Endothelial cell of umbilical vein (primary cell): ENCODE data around the gene LAPTM4A. TPM values are rescaled to one million over a fixed set of nuclear protein-coding genes. Genes with fewer than 3 reads are reported as not detected.

Experiments used
- BruUV-seq: library from RNA; stranded (reverse); fragments of 400-500 nt; replicated peaks from 2 replicates; lab custom pipeline; 2021; lab: Mats Ljungman, UMichigan
- CTCF ChIA-PET: fragments of 300-600, 350-600 bp; sonication (Branson Sonifier 250); formaldehyde crosslinking; loops from one replicate; lab custom pipeline; 2021; ENCODE audit warnings: antibody characterized with exemption, inconsistent platforms; lab: Charles Lee
- POLR2A ChIA-PET: fragments of 300-600, 350-600 bp; sonication (Branson Sonifier 250); formaldehyde crosslinking; loops from one replicate; lab custom pipeline; 2021; ENCODE audit warnings: antibody characterized with exemption, inconsistent platforms; lab: Charles Lee
- DNase-seq: peaks from one replicate; pipeline ENCODE4 v3.0.0-alpha.2; 2011; ENCODE audit warnings: low read depth, low spot score
- FAIRE-seq: peaks from 2 replicates; lab custom pipeline; 2011; peaks lifted over from hg19 to GRCh38; lab: Jason Lieb, UNC
- H2AFZ ChIP-seq: 2 replicates; pipeline ENCODE4 v1.6.0; 2012; ENCODE audit warnings: low read depth, low read length, control low read depth, inconsistent platforms
- H3K27ac ChIP-seq: 2 replicates; pipeline ENCODE4 v1.5.1; 2011; ENCODE audit warnings: low read depth, mild to moderate bottlenecking, control low read depth, low read length, moderate library complexity; ENCODE audit not compliant: insufficient read depth
- H3K27me3 ChIP-seq, 2 experiments: 2 replicates each; pipeline versions ENCODE4 v1.6.0 to v1.6.1; 2011; ENCODE audit warnings: low read length in 2 of 2, mixed read lengths in 1 of 2; ENCODE audit not compliant: control insufficient read depth in 2 of 2, insufficient read depth in 2 of 2
- H3K36me3 ChIP-seq, 2 experiments: 2 replicates in 1 of 2; 3 replicates in 1 of 2; pipeline ENCODE4 v1.5.1; 2011; ENCODE audit warnings: low read length in 2 of 2, mild to moderate bottlenecking in 1 of 2, moderate library complexity in 1 of 2; ENCODE audit not compliant: control insufficient read depth in 2 of 2, insufficient read depth in 2 of 2; ENCODE audit errors: extremely low read depth in 1 of 2
- H3K4me1 ChIP-seq: 3 replicates; pipeline ENCODE4 v1.5.1; 2011; ENCODE audit warnings: mild to moderate bottlenecking, low read length; ENCODE audit not compliant: control insufficient read depth, insufficient read depth; ENCODE audit errors: extremely low read depth
- H3K4me2 ChIP-seq: 2 replicates; pipeline ENCODE4 v1.6.1; 2011; ENCODE audit warnings: low read length, control low read depth, mixed read lengths; ENCODE audit not compliant: insufficient read depth
- H3K4me3 ChIP-seq, 3 experiments: fragments of 200-600 bp in 1 of 3; sonication (generic), shearing (Covaris generic) in 1 of 3; replicated peaks in 1 of 3; 2 replicates each; pipeline ENCODE4 v1.5.1; 2011 to 2016; ENCODE audit warnings: control low read depth in 3 of 3, low read length in 3 of 3, mild to moderate bottlenecking in 2 of 3, inconsistent platforms in 1 of 3, low read depth in 1 of 3, moderate library complexity in 1 of 3; ENCODE audit not compliant: insufficient read depth in 1 of 3
- H3K79me2 ChIP-seq: 2 replicates; pipeline ENCODE4 v1.6.0; 2012; ENCODE audit warnings: low read length, inconsistent platforms; ENCODE audit not compliant: control insufficient read depth, insufficient read depth
- H3K9ac ChIP-seq: replicated peaks from 2 replicates; pipeline ENCODE3; 2011; ENCODE audit warnings: low read length, control low read depth; ENCODE audit not compliant: insufficient read depth; ENCODE audit errors: extremely low read depth
- H3K9me1 ChIP-seq: replicated peaks from 3 replicates; pipeline ENCODE4 v1.6.0; 2011; ENCODE audit warnings: mild to moderate bottlenecking, low read length; ENCODE audit not compliant: control insufficient read depth, insufficient read depth; ENCODE audit errors: extremely low read depth
- H3K9me3 ChIP-seq: replicated peaks from 2 replicates; pipeline ENCODE4 v1.5.1; 2012; ENCODE audit warnings: low read length, inconsistent platforms; ENCODE audit not compliant: control insufficient read depth, insufficient read depth
- H4K20me1 ChIP-seq: replicated peaks from 2 replicates; pipeline ENCODE3; 2011; ENCODE audit warnings: mild to moderate bottlenecking, low read length; ENCODE audit not compliant: control insufficient read depth, insufficient read depth; ENCODE audit errors: extremely low read depth
- CTCF ChIP-seq, 2 donors: IDR thresholded peaks; 1 replicate in 1 of 2; 2 replicates in 1 of 2; pipeline ENCODE4 v1.5.1; 2011; ENCODE audit warnings: low read length in 2 of 2, mild to moderate bottlenecking in 2 of 2, moderate library complexity in 2 of 2, control low read depth in 1 of 2, inconsistent platforms in 1 of 2, low read depth in 1 of 2; ENCODE audit not compliant: insufficient read depth in 1 of 2; ENCODE audit errors: extremely low read depth in 1 of 2
- EZH2 ChIP-seq: IDR thresholded peaks from 2 replicates; pipeline ENCODE4 v1.6.1; 2012; ENCODE audit warnings: borderline replicate concordance, low read depth, mild to moderate bottlenecking, moderate library complexity, low read length, inconsistent platforms; ENCODE audit not compliant: severe bottlenecking
- FOS ChIP-seq: IDR thresholded peaks from 2 replicates; pipeline ENCODE4 v1.6.1; 2011; ENCODE audit warnings: mild to moderate bottlenecking, low read length, moderate library complexity, borderline replicate concordance; ENCODE audit not compliant: insufficient read depth
- GATA2 ChIP-seq: IDR thresholded peaks from 2 replicates; pipeline ENCODE4 v1.7.0; 2011; ENCODE audit warnings: low read depth, mild to moderate bottlenecking, moderate library complexity, mixed read lengths, low read length; ENCODE audit not compliant: insufficient read length, insufficient read depth
- JUN ChIP-seq: IDR thresholded peaks from 2 replicates; pipeline ENCODE4 v1.6.1; 2011; ENCODE audit warnings: borderline replicate concordance, low read depth; ENCODE audit not compliant: insufficient read length, insufficient read depth
- MAX ChIP-seq: IDR thresholded peaks from 2 replicates; pipeline ENCODE4 v1.6.1; 2011; ENCODE audit not compliant: insufficient read depth, insufficient read length
- MYC ChIP-seq: IDR thresholded peaks from one replicate; pipeline ENCODE4 v1.6.1; 2011; ENCODE audit warnings: mild to moderate bottlenecking, low read depth, low read length
- POLR2A ChIP-seq: IDR thresholded peaks from 2 replicates; pipeline ENCODE4 v1.6.1; 2012; ENCODE audit warnings: low read depth, mild to moderate bottlenecking, control low read depth, low read length
- POLR2AphosphoS5 ChIP-seq: IDR thresholded peaks from 2 replicates; pipeline ENCODE4 v1.6.1; 2012; ENCODE audit warnings: low read depth, mild to moderate bottlenecking, control low read depth, low read length, moderate library complexity; ENCODE audit not compliant: insufficient read depth
- dilution Hi-C: fragments of 300-500 bp; cut with MboI; formaldehyde crosslinking; loops from one replicate; pipeline ENCODE4 v1.15.0; 2019; ENCODE audit warnings: low sequenced_read_pairs; ENCODE audit not compliant: extremely low pct_ligation_motif_present
- intact Hi-C: fragments of 100-400 bp; cut with micrococcal nuclease; formaldehyde crosslinking; loops from one replicate; pipeline ENCODE4 v1.10.0; 2022
- polyA plus RNA-seq, 4 experiments: library from polyadenylated mRNA; depleted of rRNA in 3 of 4; stranded (reverse) in 3 of 4; unstranded in 1 of 4; fragments of >200 nt; gene quantifications; 2 replicates each; pipeline versions ENCODE4 v1.2.1 to v1.2.3, GENCODE V29; 2011 to 2012; ENCODE audit warnings: missing spikeins in 1 of 4
- total RNA-seq: library from RNA; stranded (reverse); gene quantifications from 2 replicates; pipeline ENCODE4 v1.2.3, GENCODE V29; 2021

The LAPTM4A gene
- total and polyA plus RNA-seq, 2 donors (not counting 3 experiments of a cell fraction or from before 2014, with no cell fraction given): 155 to 427 TPM

GRCh38 chr2:19993731-19994130, 57.7 kb downstream of the LAPTM4A start:
- H3K9me1 ChIP-seq: no peaks in the 10 kb centered on the region
- no peak overlapping the region for H3K4me2 ChIP-seq
- DNase-seq: no peak
- no TSS peak for BruUV-seq
- POLR2A ChIA-PET: no interaction called here
- H4K20me1 ChIP-seq: no peaks in the 10 kb centered on the region
- H3K27me3 ChIP-seq: no peaks in the 10 kb centered on the region
- intact Hi-C loops: no loop called here
- no peak overlapping the region for H3K9ac ChIP-seq
- dilution Hi-C loops: no loop called here
- no peak overlapping the region for H3K27ac ChIP-seq
- no peak for FAIRE-seq
- TF ChIP-seq POLR2AphosphoS5: no peak
- TF ChIP-seq EZH2: no peak
- H3K36me3 ChIP-seq: no peaks in the 10 kb centered on the region
- peaks cover 3% of the 10 kb centered on the region for H3K79me2 ChIP-seq
- no peak overlapping the region for H2AFZ ChIP-seq
- H3K4me3 ChIP-seq: no peak overlapping the region
- no peaks in the 10 kb centered on the region for H3K9me3 ChIP-seq
- H3K4me1 ChIP-seq: peaks cover 12% of the 10 kb centered on the region
- CTCF ChIA-PET: interaction anchor here (1.0 to 1.8 kb wide), 4 partner anchors 19 to 113 kb away, joined by 3 to 9 read pairs (median 3); no protein-coding TSS in a partner anchor

GRCh38 chr2:19991895-19992294, 59.5 kb downstream of the LAPTM4A start:
- DNase-seq: no peak
- no peak overlapping the region for H2AFZ ChIP-seq
- no peak for FAIRE-seq
- H3K9ac ChIP-seq: no peak overlapping the region
- H3K79me2 ChIP-seq: peaks cover 8% of the 10 kb centered on the region
- dilution Hi-C loops (no loop called here), intact Hi-C loops (no loop called here)
- no TSS peak for BruUV-seq
- H4K20me1 ChIP-seq: no peaks in the 10 kb centered on the region
- no peak overlapping the region for H3K27ac ChIP-seq
- H3K4me1 ChIP-seq: peaks cover 13% of the 10 kb centered on the region
- ChIA-PET POLR2A (no interaction called here), CTCF (no interaction called here)
- no peak overlapping the region for H3K4me2 ChIP-seq
- no peaks in the 10 kb centered on the region for H3K36me3 ChIP-seq
- no peaks in the 10 kb centered on the region for H3K9me3 ChIP-seq
- no peaks in the 10 kb centered on the region for H3K9me1 ChIP-seq
- TF ChIP-seq FOS (no peak), POLR2AphosphoS5 (no peak), JUN (no peak), POLR2A (no peak), GATA2 (no peak), MAX (no peak), EZH2 (no peak), MYC (no peak), CTCF (IDR thresholded peaks at IDR 0.05; ENCODE audit: extremely low read depth in 1 of 2, insufficient read depth in 1 of 2, low read depth in 1 of 2, low read length in 2 of 2) (no peak)
- H3K4me3 ChIP-seq: no peak overlapping the region
- H3K27me3 ChIP-seq: no peaks in the 10 kb centered on the region
